GM23338 (cell line): ENCODE results near the gene ARPP21. TPM values are rescaled to one million over a fixed set of nuclear protein-coding genes. Genes with fewer than 3 reads are reported as not detected.

Experiments used
- ATAC-seq: fragments of 200-7000 bp; cut with Tn5 transposase; 3 replicates; pipeline ENCODE4 v1.9.1; 2020
- DNase-seq: peaks from one replicate; pipeline ENCODE4 v3.0.0-alpha.2; 2015; ENCODE audit warnings: low spot score
- H2AFZ ChIP-seq: fragments of 200-600 bp; sonication (generic); 2 replicates; pipeline ENCODE4 v1.8.0; 2016; ENCODE audit warnings: antibody characterized with exemption, mild to moderate bottlenecking, moderate library complexity
- H3F3A ChIP-seq: fragments of 200-600 bp; sonication (generic); replicated peaks from 2 replicates; pipeline ENCODE4 v1.8.0; 2017; ENCODE audit warnings: antibody characterized with exemption, mixed run types, low read depth
- H3K27ac ChIP-seq: fragments of 200-600 bp; sonication (generic); 2 replicates; pipeline ENCODE4 v1.6.1; 2016; ENCODE audit warnings: low read depth
- H3K27me3 ChIP-seq: fragments of 200-600 bp; sonication (generic); 2 replicates; pipeline ENCODE4 v1.8.0; 2016; ENCODE audit warnings: mild to moderate bottlenecking, mixed run types, moderate library complexity; ENCODE audit not compliant: insufficient read depth
- H3K36me3 ChIP-seq: fragments of 200-600 bp; sonication (generic); 2 replicates; pipeline ENCODE4 v1.8.0; 2016; ENCODE audit warnings: mild to moderate bottlenecking; ENCODE audit not compliant: insufficient read depth
- H3K4me1 ChIP-seq: fragments of 200-600 bp; sonication (generic); 2 replicates; pipeline ENCODE4 v1.8.0; 2016; ENCODE audit warnings: mild to moderate bottlenecking, moderate library complexity; ENCODE audit not compliant: insufficient read depth
- H3K4me2 ChIP-seq: fragments of 200-600 bp; sonication (generic); 2 replicates; pipeline ENCODE4 v1.7.1; 2017; ENCODE audit warnings: mixed run types
- H3K4me3 ChIP-seq: fragments of 200-600 bp; sonication (generic); 2 replicates; pipeline ENCODE4 v1.6.1; 2016; ENCODE audit warnings: mixed run types
- H3K79me2 ChIP-seq: fragments of 200-600 bp; sonication (generic); replicated peaks from 2 replicates; pipeline ENCODE4 v1.8.0; 2017; ENCODE audit warnings: mild to moderate bottlenecking; ENCODE audit not compliant: insufficient read depth
- H3K9me2 ChIP-seq: fragments of 200-600 bp; sonication (generic); 2 replicates; pipeline ENCODE4 v1.8.0; 2017; ENCODE audit not compliant: insufficient read depth
- H4K20me1 ChIP-seq: fragments of 200-600 bp; sonication (generic); replicated peaks from 2 replicates; pipeline ENCODE4 v1.8.0; 2017; ENCODE audit warnings: mild to moderate bottlenecking; ENCODE audit not compliant: insufficient read depth
- H3K27ac Mint-ChIP-seq: 2 replicates; pipeline ENCODE4 v1.8.0; 2020; ENCODE audit warnings: inconsistent platforms, mild to moderate bottlenecking, moderate library complexity, mixed read lengths
- H3K27me3 Mint-ChIP-seq: 3 replicates; pipeline ENCODE4 v1.8.0; 2022; ENCODE audit warnings: low read depth, mild to moderate bottlenecking, moderate library complexity, mixed read lengths, inconsistent platforms; ENCODE audit not compliant: insufficient read depth, poor library complexity
- H3K36me3 Mint-ChIP-seq: 3 replicates; pipeline ENCODE4 v1.8.0; 2021; ENCODE audit warnings: low read depth, mild to moderate bottlenecking, inconsistent platforms, moderate library complexity, mixed read lengths
- H3K4me1 Mint-ChIP-seq: 3 replicates; pipeline ENCODE4 v1.8.0; 2020; ENCODE audit warnings: mild to moderate bottlenecking, inconsistent platforms, mixed read lengths
- H3K4me3 Mint-ChIP-seq: 3 replicates; pipeline ENCODE4 v1.8.0; 2021; ENCODE audit warnings: moderate library complexity, mild to moderate bottlenecking, inconsistent platforms, mixed read lengths
- H3K9me3 Mint-ChIP-seq: 3 replicates; pipeline ENCODE4 v1.8.0; 2020; ENCODE audit warnings: moderate library complexity, mild to moderate bottlenecking, inconsistent platforms, mixed read lengths
- CREB1 ChIP-seq: fragments of 250-450 bp; sonication (Bioruptor Pico); IDR thresholded peaks from 2 replicates; pipeline ENCODE4 v1.5.0; 2020; ENCODE audit warnings: low read depth, mild to moderate bottlenecking, moderate library complexity
- EZH2 ChIP-seq: fragments of 200-600 bp; sonication (generic); IDR thresholded peaks from one replicate; pipeline ENCODE4 v1.8.0; 2017; ENCODE audit warnings: antibody characterized with exemption, mild to moderate bottlenecking, low read depth; ENCODE audit not compliant: unreplicated experiment
- EZH2phosphoT487 ChIP-seq: fragments of 200-600 bp; sonication (generic); IDR thresholded peaks from one replicate; pipeline ENCODE4 v1.8.1; 2018; ENCODE audit warnings: antibody characterized with exemption; ENCODE audit not compliant: unreplicated experiment
- JUNB ChIP-seq: IDR thresholded peaks from one replicate; pipeline ENCODE4 v1.6.1; 2016; ENCODE audit warnings: antibody characterized with exemption; ENCODE audit not compliant: unreplicated experiment
- NANOG ChIP-seq: IDR thresholded peaks from 2 replicates; pipeline ENCODE4 v1.6.1; 2016; ENCODE audit warnings: antibody characterized with exemption, borderline replicate concordance
- POLR2AphosphoS5 ChIP-seq: IDR thresholded peaks from 2 replicates; pipeline ENCODE4 v1.6.1; 2016; ENCODE audit warnings: antibody characterized with exemption, low read depth
- STAT1 ChIP-seq: IDR thresholded peaks from one replicate; pipeline ENCODE4 v1.6.1; 2016; ENCODE audit warnings: antibody characterized with exemption; ENCODE audit not compliant: unreplicated experiment
- ZNF331 ChIP-seq: fragments of 250-450 bp; sonication (Bioruptor Pico); IDR thresholded peaks from 2 replicates; pipeline ENCODE4 v1.5.0; 2020; ENCODE audit warnings: low read depth, mild to moderate bottlenecking, moderate library complexity
- polyA plus RNA-seq: library from polyadenylated mRNA; unstranded; fragments of >200 nt; fragmentation: Nextera tagmentation; extraction: Ambion mirVana; gene quantifications from 2 replicates; pipeline ENCODE4 v1.2.1, GENCODE V29; 2016
- total RNA-seq: library from RNA; depleted of rRNA; stranded (reverse); fragments of >200 nt; shearing (Covaris generic); gene quantifications from 2 replicates; pipeline ENCODE4 v1.2.3, GENCODE V29; 2014
- TF ChIP-seq, protein P1 (sequence below): IDR thresholded peaks from one replicate; pipeline ENCODE4 v1.6.1; 2018; ENCODE audit warnings: antibody characterized with exemption; ENCODE audit not compliant: unreplicated experiment
- TF ChIP-seq, protein P2 (sequence below), 2 experiments: fragments of 200-600 bp in 1 of 2; sonication (generic) in 1 of 2; conservative IDR thresholded peaks; 2 replicates each; pipeline versions ENCODE4 v1.5.1 to v1.6.1; 2016 to 2017; ENCODE audit warnings: antibody characterized with exemption in 2 of 2, low read depth in 2 of 2, mild to moderate bottlenecking in 2 of 2, moderate library complexity in 1 of 2
- TF ChIP-seq, protein P3 (sequence below): IDR thresholded peaks from 2 replicates; pipeline ENCODE4 v1.6.1; 2016; ENCODE audit warnings: antibody characterized with exemption
- TF ChIP-seq, protein P4 (sequence below): fragments of 250-450 bp; sonication (Bioruptor Pico); IDR thresholded peaks from 2 replicates; pipeline ENCODE4 v1.5.0; 2020; ENCODE audit warnings: mild to moderate bottlenecking, moderate library complexity

Gene ARPP21
- total and polyA plus RNA-seq, 2 experiments from 2014 or later, result not detected

DNA sequence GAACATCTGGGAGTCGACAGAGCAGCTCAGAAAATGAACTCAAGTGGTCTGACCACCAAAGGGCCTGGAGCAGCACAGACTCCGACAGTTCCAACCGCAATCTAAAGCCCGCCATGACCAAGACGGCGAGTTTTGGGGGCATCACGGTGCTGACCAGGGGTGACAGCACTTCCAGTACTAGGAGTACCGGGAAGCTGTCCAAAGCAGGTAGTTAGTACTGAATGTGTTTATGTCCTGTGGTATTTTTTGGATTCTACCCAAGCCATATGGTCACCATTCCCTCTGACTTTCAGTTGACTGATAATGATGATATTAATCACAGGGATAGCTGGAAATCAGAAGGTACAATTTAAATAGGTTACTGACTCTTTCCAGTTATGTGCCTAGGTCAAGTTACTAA, 82.3 kb downstream of the ARPP21 start:
- no peaks in the 10 kb centered on the region for H3F3A ChIP-seq
- TF ChIP-seq, protein P1, sequence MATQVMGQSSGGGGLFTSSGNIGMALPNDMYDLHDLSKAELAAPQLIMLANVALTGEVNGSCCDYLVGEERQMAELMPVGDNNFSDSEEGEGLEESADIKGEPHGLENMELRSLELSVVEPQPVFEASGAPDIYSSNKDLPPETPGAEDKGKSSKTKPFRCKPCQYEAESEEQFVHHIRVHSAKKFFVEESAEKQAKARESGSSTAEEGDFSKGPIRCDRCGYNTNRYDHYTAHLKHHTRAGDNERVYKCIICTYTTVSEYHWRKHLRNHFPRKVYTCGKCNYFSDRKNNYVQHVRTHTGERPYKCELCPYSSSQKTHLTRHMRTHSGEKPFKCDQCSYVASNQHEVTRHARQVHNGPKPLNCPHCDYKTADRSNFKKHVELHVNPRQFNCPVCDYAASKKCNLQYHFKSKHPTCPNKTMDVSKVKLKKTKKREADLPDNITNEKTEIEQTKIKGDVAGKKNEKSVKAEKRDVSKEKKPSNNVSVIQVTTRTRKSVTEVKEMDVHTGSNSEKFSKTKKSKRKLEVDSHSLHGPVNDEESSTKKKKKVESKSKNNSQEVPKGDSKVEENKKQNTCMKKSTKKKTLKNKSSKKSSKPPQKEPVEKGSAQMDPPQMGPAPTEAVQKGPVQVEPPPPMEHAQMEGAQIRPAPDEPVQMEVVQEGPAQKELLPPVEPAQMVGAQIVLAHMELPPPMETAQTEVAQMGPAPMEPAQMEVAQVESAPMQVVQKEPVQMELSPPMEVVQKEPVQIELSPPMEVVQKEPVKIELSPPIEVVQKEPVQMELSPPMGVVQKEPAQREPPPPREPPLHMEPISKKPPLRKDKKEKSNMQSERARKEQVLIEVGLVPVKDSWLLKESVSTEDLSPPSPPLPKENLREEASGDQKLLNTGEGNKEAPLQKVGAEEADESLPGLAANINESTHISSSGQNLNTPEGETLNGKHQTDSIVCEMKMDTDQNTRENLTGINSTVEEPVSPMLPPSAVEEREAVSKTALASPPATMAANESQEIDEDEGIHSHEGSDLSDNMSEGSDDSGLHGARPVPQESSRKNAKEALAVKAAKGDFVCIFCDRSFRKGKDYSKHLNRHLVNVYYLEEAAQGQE, result no peak
- TF ChIP-seq ZNF331 (CRISPR knock-in tag) (no peak), JUNB (no peak), EZH2phosphoT487 (no peak), POLR2AphosphoS5 (no peak), NANOG (no peak), CREB1 (no peak), STAT1 (no peak), EZH2 (no peak)
- TF ChIP-seq, protein P2, sequence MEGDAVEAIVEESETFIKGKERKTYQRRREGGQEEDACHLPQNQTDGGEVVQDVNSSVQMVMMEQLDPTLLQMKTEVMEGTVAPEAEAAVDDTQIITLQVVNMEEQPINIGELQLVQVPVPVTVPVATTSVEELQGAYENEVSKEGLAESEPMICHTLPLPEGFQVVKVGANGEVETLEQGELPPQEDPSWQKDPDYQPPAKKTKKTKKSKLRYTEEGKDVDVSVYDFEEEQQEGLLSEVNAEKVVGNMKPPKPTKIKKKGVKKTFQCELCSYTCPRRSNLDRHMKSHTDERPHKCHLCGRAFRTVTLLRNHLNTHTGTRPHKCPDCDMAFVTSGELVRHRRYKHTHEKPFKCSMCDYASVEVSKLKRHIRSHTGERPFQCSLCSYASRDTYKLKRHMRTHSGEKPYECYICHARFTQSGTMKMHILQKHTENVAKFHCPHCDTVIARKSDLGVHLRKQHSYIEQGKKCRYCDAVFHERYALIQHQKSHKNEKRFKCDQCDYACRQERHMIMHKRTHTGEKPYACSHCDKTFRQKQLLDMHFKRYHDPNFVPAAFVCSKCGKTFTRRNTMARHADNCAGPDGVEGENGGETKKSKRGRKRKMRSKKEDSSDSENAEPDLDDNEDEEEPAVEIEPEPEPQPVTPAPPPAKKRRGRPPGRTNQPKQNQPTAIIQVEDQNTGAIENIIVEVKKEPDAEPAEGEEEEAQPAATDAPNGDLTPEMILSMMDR (conservative IDR thresholded peaks at IDR 0.05; ENCODE audit: low read depth in 2 of 2), result no peak
- TF ChIP-seq, protein P3, sequence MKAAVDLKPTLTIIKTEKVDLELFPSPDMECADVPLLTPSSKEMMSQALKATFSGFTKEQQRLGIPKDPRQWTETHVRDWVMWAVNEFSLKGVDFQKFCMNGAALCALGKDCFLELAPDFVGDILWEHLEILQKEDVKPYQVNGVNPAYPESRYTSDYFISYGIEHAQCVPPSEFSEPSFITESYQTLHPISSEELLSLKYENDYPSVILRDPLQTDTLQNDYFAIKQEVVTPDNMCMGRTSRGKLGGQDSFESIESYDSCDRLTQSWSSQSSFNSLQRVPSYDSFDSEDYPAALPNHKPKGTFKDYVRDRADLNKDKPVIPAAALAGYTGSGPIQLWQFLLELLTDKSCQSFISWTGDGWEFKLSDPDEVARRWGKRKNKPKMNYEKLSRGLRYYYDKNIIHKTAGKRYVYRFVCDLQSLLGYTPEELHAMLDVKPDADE, result no peak
- TF ChIP-seq, protein P4, sequence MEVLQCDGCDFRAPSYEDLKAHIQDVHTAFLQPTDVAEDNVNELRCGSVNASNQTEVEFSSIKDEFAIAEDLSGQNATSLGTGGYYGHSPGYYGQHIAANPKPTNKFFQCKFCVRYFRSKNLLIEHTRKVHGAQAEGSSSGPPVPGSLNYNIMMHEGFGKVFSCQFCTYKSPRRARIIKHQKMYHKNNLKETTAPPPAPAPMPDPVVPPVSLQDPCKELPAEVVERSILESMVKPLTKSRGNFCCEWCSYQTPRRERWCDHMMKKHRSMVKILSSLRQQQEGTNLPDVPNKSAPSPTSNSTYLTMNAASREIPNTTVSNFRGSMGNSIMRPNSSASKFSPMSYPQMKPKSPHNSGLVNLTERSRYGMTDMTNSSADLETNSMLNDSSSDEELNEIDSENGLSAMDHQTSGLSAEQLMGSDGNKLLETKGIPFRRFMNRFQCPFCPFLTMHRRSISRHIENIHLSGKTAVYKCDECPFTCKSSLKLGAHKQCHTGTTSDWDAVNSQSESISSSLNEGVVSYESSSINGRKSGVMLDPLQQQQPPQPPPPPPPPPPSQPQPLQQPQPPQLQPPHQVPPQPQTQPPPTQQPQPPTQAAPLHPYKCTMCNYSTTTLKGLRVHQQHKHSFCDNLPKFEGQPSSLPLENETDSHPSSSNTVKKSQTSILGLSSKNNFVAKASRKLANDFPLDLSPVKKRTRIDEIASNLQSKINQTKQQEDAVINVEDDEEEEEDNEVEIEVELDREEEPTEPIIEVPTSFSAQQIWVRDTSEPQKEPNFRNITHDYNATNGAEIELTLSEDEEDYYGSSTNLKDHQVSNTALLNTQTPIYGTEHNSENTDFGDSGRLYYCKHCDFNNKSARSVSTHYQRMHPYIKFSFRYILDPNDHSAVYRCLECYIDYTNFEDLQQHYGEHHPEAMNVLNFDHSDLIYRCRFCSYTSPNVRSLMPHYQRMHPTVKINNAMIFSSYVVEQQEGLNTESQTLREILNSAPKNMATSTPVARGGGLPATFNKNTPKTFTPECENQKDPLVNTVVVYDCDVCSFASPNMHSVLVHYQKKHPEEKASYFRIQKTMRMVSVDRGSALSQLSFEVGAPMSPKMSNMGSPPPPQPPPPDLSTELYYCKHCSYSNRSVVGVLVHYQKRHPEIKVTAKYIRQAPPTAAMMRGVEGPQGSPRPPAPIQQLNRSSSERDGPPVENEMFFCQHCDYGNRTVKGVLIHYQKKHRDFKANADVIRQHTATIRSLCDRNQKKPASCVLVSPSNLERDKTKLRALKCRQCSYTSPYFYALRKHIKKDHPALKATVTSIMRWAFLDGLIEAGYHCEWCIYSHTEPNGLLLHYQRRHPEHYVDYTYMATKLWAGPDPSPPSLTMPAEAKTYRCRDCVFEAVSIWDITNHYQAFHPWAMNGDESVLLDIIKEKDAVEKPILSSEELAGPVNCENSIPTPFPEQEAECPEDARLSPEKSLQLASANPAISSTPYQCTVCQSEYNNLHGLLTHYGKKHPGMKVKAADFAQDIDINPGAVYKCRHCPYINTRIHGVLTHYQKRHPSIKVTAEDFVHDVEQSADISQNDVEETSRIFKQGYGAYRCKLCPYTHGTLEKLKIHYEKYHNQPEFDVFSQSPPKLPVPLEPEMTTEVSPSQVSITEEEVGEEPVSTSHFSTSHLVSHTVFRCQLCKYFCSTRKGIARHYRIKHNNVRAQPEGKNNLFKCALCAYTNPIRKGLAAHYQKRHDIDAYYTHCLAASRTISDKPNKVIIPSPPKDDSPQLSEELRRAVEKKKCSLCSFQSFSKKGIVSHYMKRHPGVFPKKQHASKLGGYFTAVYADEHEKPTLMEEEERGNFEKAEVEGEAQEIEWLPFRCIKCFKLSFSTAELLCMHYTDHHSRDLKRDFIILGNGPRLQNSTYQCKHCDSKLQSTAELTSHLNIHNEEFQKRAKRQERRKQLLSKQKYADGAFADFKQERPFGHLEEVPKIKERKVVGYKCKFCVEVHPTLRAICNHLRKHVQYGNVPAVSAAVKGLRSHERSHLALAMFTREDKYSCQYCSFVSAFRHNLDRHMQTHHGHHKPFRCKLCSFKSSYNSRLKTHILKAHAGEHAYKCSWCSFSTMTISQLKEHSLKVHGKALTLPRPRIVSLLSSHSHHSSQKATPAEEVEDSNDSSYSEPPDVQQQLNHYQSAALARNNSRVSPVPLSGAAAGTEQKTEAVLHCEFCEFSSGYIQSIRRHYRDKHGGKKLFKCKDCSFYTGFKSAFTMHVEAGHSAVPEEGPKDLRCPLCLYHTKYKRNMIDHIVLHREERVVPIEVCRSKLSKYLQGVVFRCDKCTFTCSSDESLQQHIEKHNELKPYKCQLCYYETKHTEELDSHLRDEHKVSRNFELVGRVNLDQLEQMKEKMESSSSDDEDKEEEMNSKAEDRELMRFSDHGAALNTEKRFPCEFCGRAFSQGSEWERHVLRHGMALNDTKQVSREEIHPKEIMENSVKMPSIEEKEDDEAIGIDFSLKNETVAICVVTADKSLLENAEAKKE, result no peak
- H3K4me1 ChIP-seq, result no peaks in the 10 kb centered on the region
- H4K20me1 ChIP-seq, result peaks cover 6% of the 10 kb centered on the region; the same call in 1 of the 2 replicates
- no peak for ATAC-seq
- H3K36me3 ChIP-seq, result no peaks in the 10 kb centered on the region
- peaks cover 32% of the 10 kb centered on the region for H3K27me3 Mint-ChIP-seq
- H3K27ac ChIP-seq, result no peak overlapping the region
- no peaks in the 10 kb centered on the region for H3K36me3 Mint-ChIP-seq
- peaks cover 11% of the 10 kb centered on the region; the same call in 2 of the 3 replicates for H3K4me1 Mint-ChIP-seq
- DNase-seq, result no peak
- H3K9me2 ChIP-seq, result no peaks in the 10 kb centered on the region
- peaks cover 56% of the 10 kb centered on the region for H3K27me3 ChIP-seq
- H3K9me3 Mint-ChIP-seq, result no peaks in the 10 kb centered on the region
- H3K79me2 ChIP-seq, result no peaks in the 10 kb centered on the region
- H3K4me2 ChIP-seq, result no peak overlapping the region
- H3K4me3 ChIP-seq, result no peak overlapping the region
- no peak overlapping the region for H3K4me3 Mint-ChIP-seq
- no peak overlapping the region for H3K27ac Mint-ChIP-seq
- no peak overlapping the region for H2AFZ ChIP-seq
